GM13977 (cell line): ENCODE results near the gene CDH4.

Experiments
- DNase-seq: peaks from one replicate; pipeline ENCODE4 v3.0.0; 2012; ENCODE audit warnings: low spot score
- in situ Hi-C: fragments of 300-500 bp; cut with MboI; formaldehyde crosslinking; loops from one replicate; pipeline ENCODE4 v1.12.0; 2022; ENCODE audit warnings: low sequenced_read_pairs, low pct_unique_long_range_greater_than_20kb, mixed read lengths, inconsistent platforms; ENCODE audit not compliant: unreplicated experiment
- TF ChIP-seq, protein P1 (sequence below): IDR thresholded peaks from 2 replicates; pipeline ENCODE4 v1.5.1; 2012; ENCODE audit warnings: mild to moderate bottlenecking, control low read depth; ENCODE audit not compliant: insufficient read depth; ENCODE audit errors: extremely low read depth, missing control alignments

The CDH4 gene

DNA sequence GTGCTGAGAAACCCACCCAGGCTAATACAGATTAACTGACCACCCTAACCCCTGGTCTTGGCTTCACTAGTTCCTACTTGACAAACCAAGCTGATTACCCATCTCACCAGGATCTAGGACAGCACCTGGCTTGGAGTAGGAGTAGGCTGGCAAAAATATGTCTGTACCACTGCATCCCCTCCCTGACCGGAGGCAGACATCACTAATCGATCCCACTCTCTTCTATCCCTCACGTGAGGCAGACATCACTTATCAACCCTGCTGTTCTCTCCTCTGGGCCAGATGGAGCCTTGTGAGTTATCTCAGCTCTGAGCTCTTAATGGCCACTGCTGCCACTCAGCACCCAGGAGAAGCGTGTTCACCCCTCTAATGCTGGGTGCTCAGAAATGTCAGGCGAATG is 324.3 kb downstream of the CDH4 start:
- DNase-seq: no peak
- in situ Hi-C loops: no loop called here

DNA sequence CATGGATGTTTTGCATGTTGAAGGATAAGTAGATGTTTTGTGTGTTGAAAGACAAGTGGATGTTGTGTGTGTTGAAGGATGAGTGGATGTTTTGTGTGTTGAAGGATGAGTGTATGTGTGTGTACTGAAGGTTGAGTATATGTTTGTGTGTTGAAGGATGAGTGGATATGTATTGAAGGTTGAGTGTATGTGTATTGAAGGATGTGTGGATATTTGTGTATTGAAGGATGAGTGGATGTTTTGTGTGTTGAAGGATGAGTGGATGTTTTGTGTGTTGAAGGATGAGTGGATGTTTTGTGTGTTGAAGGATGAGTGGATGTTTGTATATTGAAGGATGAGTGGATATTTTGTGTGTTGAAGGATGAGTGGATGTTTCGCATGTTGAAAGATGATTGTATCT is 325.0 kb downstream of the CDH4 start:
- TF ChIP-seq, protein P1, sequence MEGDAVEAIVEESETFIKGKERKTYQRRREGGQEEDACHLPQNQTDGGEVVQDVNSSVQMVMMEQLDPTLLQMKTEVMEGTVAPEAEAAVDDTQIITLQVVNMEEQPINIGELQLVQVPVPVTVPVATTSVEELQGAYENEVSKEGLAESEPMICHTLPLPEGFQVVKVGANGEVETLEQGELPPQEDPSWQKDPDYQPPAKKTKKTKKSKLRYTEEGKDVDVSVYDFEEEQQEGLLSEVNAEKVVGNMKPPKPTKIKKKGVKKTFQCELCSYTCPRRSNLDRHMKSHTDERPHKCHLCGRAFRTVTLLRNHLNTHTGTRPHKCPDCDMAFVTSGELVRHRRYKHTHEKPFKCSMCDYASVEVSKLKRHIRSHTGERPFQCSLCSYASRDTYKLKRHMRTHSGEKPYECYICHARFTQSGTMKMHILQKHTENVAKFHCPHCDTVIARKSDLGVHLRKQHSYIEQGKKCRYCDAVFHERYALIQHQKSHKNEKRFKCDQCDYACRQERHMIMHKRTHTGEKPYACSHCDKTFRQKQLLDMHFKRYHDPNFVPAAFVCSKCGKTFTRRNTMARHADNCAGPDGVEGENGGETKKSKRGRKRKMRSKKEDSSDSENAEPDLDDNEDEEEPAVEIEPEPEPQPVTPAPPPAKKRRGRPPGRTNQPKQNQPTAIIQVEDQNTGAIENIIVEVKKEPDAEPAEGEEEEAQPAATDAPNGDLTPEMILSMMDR: no peak
- no peak for DNase-seq
- in situ Hi-C loops: no loop called here

More for the DNA sequence above, 324.3 kb downstream of the CDH4 start:
- TF ChIP-seq, protein P1: no peak

DNA sequence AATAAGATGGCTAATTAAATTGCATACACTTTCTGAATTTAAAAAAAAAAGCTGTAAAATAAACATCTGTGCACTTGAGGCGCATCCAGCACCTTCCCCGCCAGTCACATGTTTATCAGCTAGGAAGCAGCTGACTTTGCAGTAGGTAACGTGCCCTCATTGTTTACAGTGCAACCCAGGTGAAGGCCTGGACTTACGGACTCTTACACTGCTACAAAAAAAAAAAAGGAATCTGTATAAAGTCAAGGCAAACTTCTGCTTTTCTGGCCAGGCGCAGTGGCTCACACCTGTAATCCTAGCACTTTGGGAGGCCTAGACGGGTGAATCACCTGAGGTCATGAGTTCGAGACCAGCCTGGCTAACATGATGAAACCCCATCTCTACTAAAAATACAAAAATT is 327.8 kb downstream of the CDH4 start:
- in situ Hi-C loops: no loop called here
- TF ChIP-seq, protein P1: no peak
- DNase-seq: no peak

GRCh38 chr20:61580958-61581824 is 329.1 kb downstream of the CDH4 start:
- in situ Hi-C loops: no loop called here
- TF ChIP-seq, protein P1: no peak
- DNase-seq: no peak

DNA sequence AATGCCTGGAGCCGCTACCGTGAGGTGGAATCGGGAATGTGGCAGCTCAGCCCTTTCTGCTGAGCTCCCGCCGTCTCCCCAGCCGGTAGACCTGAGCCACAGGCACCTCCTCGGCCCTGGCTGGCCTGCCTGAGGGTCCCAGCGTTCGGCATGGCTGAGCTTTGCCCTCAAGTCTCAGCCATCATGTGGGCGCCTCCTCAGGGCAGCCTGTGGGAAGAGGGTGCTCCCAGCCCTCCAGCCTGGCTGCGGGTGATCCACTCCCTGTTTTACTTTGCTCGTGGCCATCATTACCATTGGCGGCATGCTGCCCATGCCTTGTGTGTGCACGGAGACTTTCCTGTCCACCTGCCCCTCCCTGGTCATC is 329.7 kb downstream of the CDH4 start:
- no peak for DNase-seq
- in situ Hi-C loops: no loop called here
- TF ChIP-seq, protein P1: no peak

DNA sequence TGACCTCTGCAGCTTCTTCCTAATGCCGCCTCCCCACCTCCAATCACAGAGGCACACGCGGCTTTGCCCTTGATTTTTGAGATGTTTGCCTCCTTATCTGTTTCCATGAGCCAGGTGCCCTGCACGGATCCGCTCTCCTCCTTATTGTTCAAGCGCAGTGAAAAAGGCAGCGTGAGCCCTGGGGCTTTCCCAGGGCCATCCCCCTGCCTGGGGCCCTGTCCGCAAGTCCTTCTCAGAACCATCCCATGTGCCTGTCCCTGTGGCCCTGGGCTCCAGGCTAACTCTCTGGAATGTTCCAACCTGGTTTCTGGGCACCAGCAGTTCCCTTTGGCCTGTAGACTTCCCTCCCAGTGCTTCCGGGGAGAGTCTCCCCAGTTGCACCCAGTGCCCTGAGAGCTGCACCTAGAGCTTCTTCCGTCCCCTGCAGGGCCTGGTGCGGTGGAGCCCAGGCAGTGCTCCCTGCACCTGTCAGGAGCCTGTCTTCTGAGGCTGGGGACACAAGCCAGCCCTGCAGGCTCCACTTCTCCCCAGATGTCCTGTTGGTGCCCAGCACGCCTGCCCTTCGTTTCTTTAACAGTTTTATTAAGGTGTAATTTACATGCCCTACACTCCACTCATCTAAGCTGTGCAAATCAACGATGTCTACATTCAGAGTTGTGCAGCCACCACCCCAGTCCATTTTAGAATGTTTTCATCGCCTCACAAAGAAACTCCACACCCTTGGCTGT is 330.3 kb downstream of the CDH4 start:
- DNase-seq: no peak
- TF ChIP-seq, protein P1: no peak
- in situ Hi-C loops: no loop called here
